WTC11 (cell line): ENCODE results near the gene ENOX2. TPM values are rescaled to one million over a fixed set of nuclear protein-coding genes. Genes with fewer than 3 reads are reported as not detected.

Experiments used
- ATAC-seq: fragments of 200-7000 bp; cut with Tn5 transposase; 2 replicates; pipeline ENCODE4 v1.10.0; 2021; ENCODE audit warnings: mild to moderate bottlenecking, moderate library complexity
- CTCF ChIA-PET: fragments of 300-600 bp; sonication (Branson Sonifier 250); formaldehyde crosslinking; loops from one replicate; lab custom pipeline; 2021; ENCODE audit warnings: antibody characterized with exemption; lab: Charles Lee
- POLR2A ChIA-PET: fragments of 350-600 bp; sonication (Branson Sonifier 250); formaldehyde crosslinking; loops from one replicate; lab custom pipeline; 2021; ENCODE audit warnings: antibody characterized with exemption; lab: Charles Lee
- DNase-seq: peaks from one replicate; pipeline ENCODE4 v3.0.0; 2021; ENCODE audit warnings: low spot score
- H3K27ac Mint-ChIP-seq: 2 replicates; pipeline ENCODE4 v1.8.0; 2021; ENCODE audit warnings: mixed read lengths
- H3K27me3 Mint-ChIP-seq: 2 replicates; pipeline ENCODE4 v1.8.0; 2021; ENCODE audit warnings: low read depth, mild to moderate bottlenecking, moderate library complexity, mixed read lengths
- H3K36me3 Mint-ChIP-seq: 2 replicates; pipeline ENCODE4 v1.8.0; 2021; ENCODE audit warnings: mixed read lengths
- H3K4me1 Mint-ChIP-seq: 2 replicates; pipeline ENCODE4 v1.8.0; 2022; ENCODE audit warnings: mixed read lengths
- H3K4me3 Mint-ChIP-seq: 2 replicates; pipeline ENCODE4 v1.8.0; 2021; ENCODE audit warnings: mild to moderate bottlenecking, moderate library complexity, mixed read lengths
- H3K9me3 Mint-ChIP-seq: 2 replicates; pipeline ENCODE4 v1.8.0; 2021; ENCODE audit warnings: mixed read lengths
- ATF1 ChIP-seq: sonication (generic); formaldehyde crosslinking; IDR thresholded peaks from 2 replicates; pipeline ENCODE4 v1.8.1; 2023; ENCODE audit warnings: mild to moderate bottlenecking, moderate library complexity, missing genetic modification reagents
- FOXJ3 ChIP-seq: sonication (generic); formaldehyde crosslinking; IDR thresholded peaks from 2 replicates; pipeline ENCODE4 v1.9.0; 2021; ENCODE audit warnings: missing genetic modification reagents, mild to moderate bottlenecking, borderline replicate concordance
- FOXP1 ChIP-seq: sonication (generic); formaldehyde crosslinking; IDR thresholded peaks from 2 replicates; pipeline ENCODE4 v1.8.0; 2022; ENCODE audit warnings: missing genetic modification reagents, mild to moderate bottlenecking, moderate library complexity, borderline replicate concordance
- GRHL2 ChIP-seq: fragments of 250-450 bp; sonication (Bioruptor Pico); IDR thresholded peaks from 2 replicates; pipeline ENCODE4 v1.8.0; 2022; ENCODE audit warnings: mild to moderate bottlenecking, moderate library complexity; ENCODE audit not compliant: insufficient replicate concordance, severe bottlenecking
- IRF2 ChIP-seq: sonication (generic); formaldehyde crosslinking; IDR thresholded peaks from 2 replicates; pipeline ENCODE4 v1.8.0; 2022; ENCODE audit warnings: low read depth, missing genetic modification reagents, borderline replicate concordance
- NFE2L1 ChIP-seq: sonication (generic); formaldehyde crosslinking; IDR thresholded peaks from 2 replicates; pipeline ENCODE4 v1.8.1; 2023; ENCODE audit warnings: missing genetic modification reagents
- PRRX2 ChIP-seq: fragments of 250-450 bp; sonication (Bioruptor Pico); IDR thresholded peaks from 2 replicates; pipeline ENCODE4 v1.8.0; 2021; ENCODE audit warnings: mild to moderate bottlenecking
- RORB ChIP-seq: fragments of 250-450 bp; sonication (Bioruptor Pico); IDR thresholded peaks from 2 replicates; pipeline ENCODE4 v1.9.0; 2021; ENCODE audit warnings: mild to moderate bottlenecking
- TEAD4 ChIP-seq: sonication (generic); formaldehyde crosslinking; IDR thresholded peaks from 2 replicates; pipeline ENCODE4 v1.8.0; 2022; ENCODE audit warnings: mild to moderate bottlenecking, missing genetic modification reagents
- ZNF219 ChIP-seq: sonication (generic); formaldehyde crosslinking; IDR thresholded peaks from 2 replicates; pipeline ENCODE4 v1.8.0; 2023; ENCODE audit warnings: missing genetic modification reagents, mild to moderate bottlenecking, borderline replicate concordance
- ZNF416 ChIP-seq: fragments of 250-450 bp; sonication (Bioruptor Pico); IDR thresholded peaks from 2 replicates; pipeline ENCODE4 v1.9.0; 2021; ENCODE audit warnings: mild to moderate bottlenecking, inconsistent platforms
- ZNF671 ChIP-seq: fragments of 250-450 bp; sonication (Bioruptor Pico); IDR thresholded peaks from 2 replicates; pipeline ENCODE4 v1.8.0; 2021; ENCODE audit warnings: mild to moderate bottlenecking
- total RNA-seq: library from RNA; stranded (reverse); gene quantifications from 3 replicates; pipeline ENCODE4 v1.2.3, GENCODE V29; 2021
- TF ChIP-seq, protein P1 (sequence below): fragments of 250-450 bp; sonication (Bioruptor Pico); IDR thresholded peaks from 2 replicates; pipeline ENCODE4 v1.9.0; 2021; ENCODE audit warnings: mild to moderate bottlenecking
- TF ChIP-seq, protein P2 (sequence below): sonication (generic); formaldehyde crosslinking; IDR thresholded peaks from 2 replicates; pipeline ENCODE4 v1.8.1; 2023; ENCODE audit warnings: mild to moderate bottlenecking, missing genetic modification reagents
- TF ChIP-seq, protein P3 (sequence below): sonication (generic); formaldehyde crosslinking; IDR thresholded peaks from 2 replicates; pipeline ENCODE4 v1.8.1; 2022; ENCODE audit warnings: low read depth, mild to moderate bottlenecking, moderate library complexity, missing genetic modification reagents, borderline replicate concordance
- TF ChIP-seq, protein P4 (sequence below): sonication (generic); formaldehyde crosslinking; IDR thresholded peaks from 2 replicates; pipeline ENCODE4 v1.8.1; 2022; ENCODE audit warnings: mild to moderate bottlenecking, moderate library complexity, missing genetic modification reagents
- TF ChIP-seq, protein P5 (sequence below): fragments of 250-450 bp; sonication (Bioruptor Pico); IDR thresholded peaks from 2 replicates; pipeline ENCODE4 v1.8.0; 2021; ENCODE audit warnings: mild to moderate bottlenecking
- TF ChIP-seq, protein P6 (sequence below): sonication (generic); formaldehyde crosslinking; conservative IDR thresholded peaks from 2 replicates; pipeline ENCODE4 v1.8.1; 2023; ENCODE audit warnings: mild to moderate bottlenecking, low read depth, missing genetic modification reagents, moderate library complexity
- TF ChIP-seq, protein P7 (sequence below): sonication (generic); formaldehyde crosslinking; IDR thresholded peaks from 2 replicates; pipeline ENCODE4 v1.8.1; 2022; ENCODE audit warnings: mild to moderate bottlenecking, missing genetic modification reagents, moderate library complexity, borderline replicate concordance
- TF ChIP-seq, protein P8 (sequence below): fragments of 250-450 bp; sonication (Bioruptor Pico); conservative IDR thresholded peaks from 2 replicates; pipeline ENCODE4 v1.9.0; 2021; ENCODE audit warnings: mild to moderate bottlenecking
- TF ChIP-seq, protein P9 (sequence below): fragments of 250-450 bp; sonication (Bioruptor Pico); IDR thresholded peaks from 2 replicates; pipeline ENCODE4 v1.9.0; 2021; ENCODE audit warnings: mild to moderate bottlenecking

Gene ENOX2
- total RNA-seq, 1 experiment from 2014 or later: 13.8 TPM

DNA sequence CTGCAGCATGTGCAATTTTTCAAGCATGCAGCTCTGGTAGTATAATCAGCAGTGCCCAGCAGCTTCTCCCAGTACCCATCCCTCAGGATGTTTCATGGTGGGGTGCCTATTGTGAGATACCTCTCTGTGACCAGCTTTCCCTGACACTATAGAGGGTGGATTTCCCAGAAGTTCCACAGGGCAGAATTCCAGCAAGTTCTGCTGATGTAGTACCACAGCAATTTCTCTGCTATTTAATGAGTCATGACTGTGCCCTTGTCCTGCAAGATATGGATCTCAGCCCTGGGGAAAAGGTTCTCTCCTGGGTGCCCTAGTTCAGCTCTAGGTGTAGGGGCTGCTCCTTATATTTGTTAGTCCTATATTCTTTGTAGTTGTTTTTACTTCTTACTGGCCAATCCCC lies 174.8 kb downstream of the ENOX2 start:
- Mint-ChIP-seq H3K27ac (no peak overlapping the region), H3K27me3 (no peaks in the 10 kb centered on the region), H3K4me3 (no peak overlapping the region), H3K9me3 (peaks cover 47% of the 10 kb centered on the region), H3K36me3 (peaks cover 32% of the 10 kb centered on the region), H3K4me1 (no peaks in the 10 kb centered on the region)
- TF ChIP-seq, protein P1, sequence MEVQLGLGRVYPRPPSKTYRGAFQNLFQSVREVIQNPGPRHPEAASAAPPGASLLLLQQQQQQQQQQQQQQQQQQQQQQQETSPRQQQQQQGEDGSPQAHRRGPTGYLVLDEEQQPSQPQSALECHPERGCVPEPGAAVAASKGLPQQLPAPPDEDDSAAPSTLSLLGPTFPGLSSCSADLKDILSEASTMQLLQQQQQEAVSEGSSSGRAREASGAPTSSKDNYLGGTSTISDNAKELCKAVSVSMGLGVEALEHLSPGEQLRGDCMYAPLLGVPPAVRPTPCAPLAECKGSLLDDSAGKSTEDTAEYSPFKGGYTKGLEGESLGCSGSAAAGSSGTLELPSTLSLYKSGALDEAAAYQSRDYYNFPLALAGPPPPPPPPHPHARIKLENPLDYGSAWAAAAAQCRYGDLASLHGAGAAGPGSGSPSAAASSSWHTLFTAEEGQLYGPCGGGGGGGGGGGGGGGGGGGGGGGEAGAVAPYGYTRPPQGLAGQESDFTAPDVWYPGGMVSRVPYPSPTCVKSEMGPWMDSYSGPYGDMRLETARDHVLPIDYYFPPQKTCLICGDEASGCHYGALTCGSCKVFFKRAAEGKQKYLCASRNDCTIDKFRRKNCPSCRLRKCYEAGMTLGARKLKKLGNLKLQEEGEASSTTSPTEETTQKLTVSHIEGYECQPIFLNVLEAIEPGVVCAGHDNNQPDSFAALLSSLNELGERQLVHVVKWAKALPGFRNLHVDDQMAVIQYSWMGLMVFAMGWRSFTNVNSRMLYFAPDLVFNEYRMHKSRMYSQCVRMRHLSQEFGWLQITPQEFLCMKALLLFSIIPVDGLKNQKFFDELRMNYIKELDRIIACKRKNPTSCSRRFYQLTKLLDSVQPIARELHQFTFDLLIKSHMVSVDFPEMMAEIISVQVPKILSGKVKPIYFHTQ (CRISPR knock-in tag): no peak
- no peak for TF ChIP-seq FOXP1
- TF ChIP-seq, protein P2, sequence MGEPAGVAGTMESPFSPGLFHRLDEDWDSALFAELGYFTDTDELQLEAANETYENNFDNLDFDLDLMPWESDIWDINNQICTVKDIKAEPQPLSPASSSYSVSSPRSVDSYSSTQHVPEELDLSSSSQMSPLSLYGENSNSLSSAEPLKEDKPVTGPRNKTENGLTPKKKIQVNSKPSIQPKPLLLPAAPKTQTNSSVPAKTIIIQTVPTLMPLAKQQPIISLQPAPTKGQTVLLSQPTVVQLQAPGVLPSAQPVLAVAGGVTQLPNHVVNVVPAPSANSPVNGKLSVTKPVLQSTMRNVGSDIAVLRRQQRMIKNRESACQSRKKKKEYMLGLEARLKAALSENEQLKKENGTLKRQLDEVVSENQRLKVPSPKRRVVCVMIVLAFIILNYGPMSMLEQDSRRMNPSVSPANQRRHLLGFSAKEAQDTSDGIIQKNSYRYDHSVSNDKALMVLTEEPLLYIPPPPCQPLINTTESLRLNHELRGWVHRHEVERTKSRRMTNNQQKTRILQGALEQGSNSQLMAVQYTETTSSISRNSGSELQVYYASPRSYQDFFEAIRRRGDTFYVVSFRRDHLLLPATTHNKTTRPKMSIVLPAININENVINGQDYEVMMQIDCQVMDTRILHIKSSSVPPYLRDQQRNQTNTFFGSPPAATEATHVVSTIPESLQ (CRISPR knock-in tag): no peak
- TF ChIP-seq, protein P3, sequence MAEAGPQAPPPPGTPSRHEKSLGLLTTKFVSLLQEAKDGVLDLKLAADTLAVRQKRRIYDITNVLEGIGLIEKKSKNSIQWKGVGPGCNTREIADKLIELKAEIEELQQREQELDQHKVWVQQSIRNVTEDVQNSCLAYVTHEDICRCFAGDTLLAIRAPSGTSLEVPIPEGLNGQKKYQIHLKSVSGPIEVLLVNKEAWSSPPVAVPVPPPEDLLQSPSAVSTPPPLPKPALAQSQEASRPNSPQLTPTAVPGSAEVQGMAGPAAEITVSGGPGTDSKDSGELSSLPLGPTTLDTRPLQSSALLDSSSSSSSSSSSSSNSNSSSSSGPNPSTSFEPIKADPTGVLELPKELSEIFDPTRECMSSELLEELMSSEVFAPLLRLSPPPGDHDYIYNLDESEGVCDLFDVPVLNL (CRISPR knock-in tag): no peak
- TF ChIP-seq TEAD4 (CRISPR knock-in tag): no peak
- TF ChIP-seq, protein P4, sequence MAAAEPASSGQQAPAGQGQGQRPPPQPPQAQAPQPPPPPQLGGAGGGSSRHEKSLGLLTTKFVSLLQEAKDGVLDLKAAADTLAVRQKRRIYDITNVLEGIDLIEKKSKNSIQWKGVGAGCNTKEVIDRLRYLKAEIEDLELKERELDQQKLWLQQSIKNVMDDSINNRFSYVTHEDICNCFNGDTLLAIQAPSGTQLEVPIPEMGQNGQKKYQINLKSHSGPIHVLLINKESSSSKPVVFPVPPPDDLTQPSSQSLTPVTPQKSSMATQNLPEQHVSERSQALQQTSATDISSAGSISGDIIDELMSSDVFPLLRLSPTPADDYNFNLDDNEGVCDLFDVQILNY (CRISPR knock-in tag): no peak
- TF ChIP-seq ATF1 (CRISPR knock-in tag): no peak
- no peak for TF ChIP-seq GRHL2 (CRISPR knock-in tag)
- TF ChIP-seq NFE2L1 (CRISPR knock-in tag): no peak
- no peak for TF ChIP-seq RORB (CRISPR knock-in tag)
- no peak for TF ChIP-seq ZNF219 (CRISPR knock-in tag)
- TF ChIP-seq FOXJ3: no peak
- TF ChIP-seq ZNF671 (CRISPR knock-in tag): no peak
- ATAC-seq: no peak
- ChIA-PET POLR2A (no interaction called here), CTCF (interaction anchor here (1.1 to 1.3 kb wide), 2 partner anchors 152 to 188 kb away, joined by 3 to 5 read pairs; no protein-coding TSS in a partner anchor)
- DNase-seq: no peak

DNA sequence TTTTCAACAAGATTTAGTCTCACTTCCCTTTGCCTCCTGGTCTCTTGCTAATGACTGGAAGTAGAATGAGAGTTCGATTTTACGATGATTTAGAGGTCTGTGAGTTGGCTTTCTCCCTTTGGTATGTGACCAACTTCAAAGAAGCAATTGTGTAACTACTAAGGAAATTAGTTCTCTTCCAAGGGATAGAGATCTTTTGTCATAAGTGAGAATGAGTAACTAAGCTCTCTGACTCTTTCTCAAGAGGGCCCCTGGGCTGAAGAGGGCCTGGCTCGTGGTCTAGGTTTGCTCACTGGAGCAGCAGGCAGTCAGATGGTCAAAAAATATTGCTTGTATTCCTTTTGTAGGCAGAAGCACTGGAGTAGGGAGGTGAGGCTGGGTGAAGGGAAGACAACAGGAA lies 176.3 kb downstream of the ENOX2 start:
- Mint-ChIP-seq H3K27me3 (no peaks in the 10 kb centered on the region; the same call in 1 of the 2 replicates), H3K27ac (no peak overlapping the region), H3K9me3 (peaks cover 35% of the 10 kb centered on the region), H3K36me3 (peaks cover 21% of the 10 kb centered on the region), H3K4me3 (no peak overlapping the region), H3K4me1 (peaks cover 4% of the 10 kb centered on the region)
- POLR2A ChIA-PET: no interaction called here
- CTCF ChIA-PET: no interaction called here
- DNase-seq (no peak), ATAC-seq (no peak)
- TF ChIP-seq ZNF416 (CRISPR knock-in tag) (no peak), PRRX2 (CRISPR knock-in tag) (no peak), IRF2 (CRISPR knock-in tag) (no peak)
- TF ChIP-seq, protein P5, sequence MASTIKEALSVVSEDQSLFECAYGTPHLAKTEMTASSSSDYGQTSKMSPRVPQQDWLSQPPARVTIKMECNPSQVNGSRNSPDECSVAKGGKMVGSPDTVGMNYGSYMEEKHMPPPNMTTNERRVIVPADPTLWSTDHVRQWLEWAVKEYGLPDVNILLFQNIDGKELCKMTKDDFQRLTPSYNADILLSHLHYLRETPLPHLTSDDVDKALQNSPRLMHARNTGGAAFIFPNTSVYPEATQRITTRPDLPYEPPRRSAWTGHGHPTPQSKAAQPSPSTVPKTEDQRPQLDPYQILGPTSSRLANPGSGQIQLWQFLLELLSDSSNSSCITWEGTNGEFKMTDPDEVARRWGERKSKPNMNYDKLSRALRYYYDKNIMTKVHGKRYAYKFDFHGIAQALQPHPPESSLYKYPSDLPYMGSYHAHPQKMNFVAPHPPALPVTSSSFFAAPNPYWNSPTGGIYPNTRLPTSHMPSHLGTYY: no peak
- TF ChIP-seq, protein P6, sequence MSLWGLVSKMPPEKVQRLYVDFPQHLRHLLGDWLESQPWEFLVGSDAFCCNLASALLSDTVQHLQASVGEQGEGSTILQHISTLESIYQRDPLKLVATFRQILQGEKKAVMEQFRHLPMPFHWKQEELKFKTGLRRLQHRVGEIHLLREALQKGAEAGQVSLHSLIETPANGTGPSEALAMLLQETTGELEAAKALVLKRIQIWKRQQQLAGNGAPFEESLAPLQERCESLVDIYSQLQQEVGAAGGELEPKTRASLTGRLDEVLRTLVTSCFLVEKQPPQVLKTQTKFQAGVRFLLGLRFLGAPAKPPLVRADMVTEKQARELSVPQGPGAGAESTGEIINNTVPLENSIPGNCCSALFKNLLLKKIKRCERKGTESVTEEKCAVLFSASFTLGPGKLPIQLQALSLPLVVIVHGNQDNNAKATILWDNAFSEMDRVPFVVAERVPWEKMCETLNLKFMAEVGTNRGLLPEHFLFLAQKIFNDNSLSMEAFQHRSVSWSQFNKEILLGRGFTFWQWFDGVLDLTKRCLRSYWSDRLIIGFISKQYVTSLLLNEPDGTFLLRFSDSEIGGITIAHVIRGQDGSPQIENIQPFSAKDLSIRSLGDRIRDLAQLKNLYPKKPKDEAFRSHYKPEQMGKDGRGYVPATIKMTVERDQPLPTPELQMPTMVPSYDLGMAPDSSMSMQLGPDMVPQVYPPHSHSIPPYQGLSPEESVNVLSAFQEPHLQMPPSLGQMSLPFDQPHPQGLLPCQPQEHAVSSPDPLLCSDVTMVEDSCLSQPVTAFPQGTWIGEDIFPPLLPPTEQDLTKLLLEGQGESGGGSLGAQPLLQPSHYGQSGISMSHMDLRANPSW: no peak
- TF ChIP-seq, protein P7, sequence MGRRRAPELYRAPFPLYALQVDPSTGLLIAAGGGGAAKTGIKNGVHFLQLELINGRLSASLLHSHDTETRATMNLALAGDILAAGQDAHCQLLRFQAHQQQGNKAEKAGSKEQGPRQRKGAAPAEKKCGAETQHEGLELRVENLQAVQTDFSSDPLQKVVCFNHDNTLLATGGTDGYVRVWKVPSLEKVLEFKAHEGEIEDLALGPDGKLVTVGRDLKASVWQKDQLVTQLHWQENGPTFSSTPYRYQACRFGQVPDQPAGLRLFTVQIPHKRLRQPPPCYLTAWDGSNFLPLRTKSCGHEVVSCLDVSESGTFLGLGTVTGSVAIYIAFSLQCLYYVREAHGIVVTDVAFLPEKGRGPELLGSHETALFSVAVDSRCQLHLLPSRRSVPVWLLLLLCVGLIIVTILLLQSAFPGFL (CRISPR knock-in tag): no peak
- TF ChIP-seq, protein P8, sequence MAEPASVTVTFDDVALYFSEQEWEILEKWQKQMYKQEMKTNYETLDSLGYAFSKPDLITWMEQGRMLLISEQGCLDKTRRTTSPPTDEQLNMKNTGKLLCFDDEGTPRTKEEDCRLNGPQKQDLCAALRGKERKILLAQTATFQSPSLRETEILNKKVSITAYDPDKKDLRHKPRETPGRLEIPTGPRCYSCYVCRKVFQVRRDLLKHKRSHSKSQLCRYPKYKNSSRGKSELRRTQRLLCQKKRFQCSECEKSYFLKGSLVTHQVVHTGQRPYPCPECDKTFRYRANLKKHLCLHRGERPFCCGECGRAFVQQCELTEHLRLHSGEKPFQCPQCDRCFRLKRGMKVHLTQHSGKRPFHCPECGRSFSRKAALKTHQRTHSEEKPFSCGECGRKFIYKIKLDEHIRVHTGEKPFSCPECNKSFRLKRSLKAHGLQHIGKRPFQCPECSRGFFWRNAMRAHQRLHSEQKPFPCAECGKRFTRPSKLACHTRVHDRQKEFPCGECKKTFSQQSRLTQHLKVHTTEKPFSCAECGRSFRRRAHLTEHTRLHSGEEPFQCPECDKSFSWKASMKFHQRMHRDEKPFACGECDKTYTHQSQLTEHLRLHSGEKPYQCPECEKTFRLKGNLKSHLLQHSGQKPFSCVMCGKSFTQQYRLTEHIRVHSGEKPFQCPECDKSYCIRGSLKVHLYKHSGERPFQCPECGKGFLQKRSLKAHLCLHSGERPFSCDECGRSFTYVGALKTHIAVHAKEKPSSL: no peak
- TF ChIP-seq, protein P9, sequence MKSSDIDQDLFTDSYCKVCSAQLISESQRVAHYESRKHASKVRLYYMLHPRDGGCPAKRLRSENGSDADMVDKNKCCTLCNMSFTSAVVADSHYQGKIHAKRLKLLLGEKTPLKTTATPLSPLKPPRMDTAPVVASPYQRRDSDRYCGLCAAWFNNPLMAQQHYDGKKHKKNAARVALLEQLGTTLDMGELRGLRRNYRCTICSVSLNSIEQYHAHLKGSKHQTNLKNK: no peak
